22Rv1 (cell line): ENCODE measurements around the gene PIGB.

Source experiments
- ZFX ChIP-seq: fragments of 450-650 bp; IDR thresholded peaks from 2 replicates; pipeline ENCODE4 v1.6.1; 2017; ENCODE audit warnings: antibody characterized with exemption, borderline replicate concordance
- TF ChIP-seq, protein P1 (sequence below): fragments of 450-650 bp; IDR thresholded peaks from 2 replicates; pipeline ENCODE4 v1.5.1; 2017; ENCODE audit warnings: mild to moderate bottlenecking

DNA sequence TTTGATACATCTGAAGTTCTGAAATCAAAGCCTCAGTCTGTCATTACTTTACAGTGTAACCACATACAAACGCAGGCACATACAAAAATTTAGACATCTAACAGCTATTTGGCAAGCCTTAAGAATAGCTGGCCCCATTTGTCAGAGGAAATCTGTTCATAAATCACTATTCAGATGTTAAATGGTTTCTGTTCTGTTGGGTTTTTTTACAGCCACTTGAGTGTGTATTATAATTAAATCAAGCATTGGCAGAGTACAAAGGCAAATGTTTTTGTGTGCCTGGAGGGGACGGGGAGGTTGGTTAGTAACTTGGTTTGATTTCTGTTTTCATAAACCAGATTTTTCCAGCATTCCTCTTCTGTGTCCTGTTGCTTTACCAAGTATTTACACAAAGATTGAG lies 24.1 kb downstream of the PIGB start:
- TF ChIP-seq, protein P1, sequence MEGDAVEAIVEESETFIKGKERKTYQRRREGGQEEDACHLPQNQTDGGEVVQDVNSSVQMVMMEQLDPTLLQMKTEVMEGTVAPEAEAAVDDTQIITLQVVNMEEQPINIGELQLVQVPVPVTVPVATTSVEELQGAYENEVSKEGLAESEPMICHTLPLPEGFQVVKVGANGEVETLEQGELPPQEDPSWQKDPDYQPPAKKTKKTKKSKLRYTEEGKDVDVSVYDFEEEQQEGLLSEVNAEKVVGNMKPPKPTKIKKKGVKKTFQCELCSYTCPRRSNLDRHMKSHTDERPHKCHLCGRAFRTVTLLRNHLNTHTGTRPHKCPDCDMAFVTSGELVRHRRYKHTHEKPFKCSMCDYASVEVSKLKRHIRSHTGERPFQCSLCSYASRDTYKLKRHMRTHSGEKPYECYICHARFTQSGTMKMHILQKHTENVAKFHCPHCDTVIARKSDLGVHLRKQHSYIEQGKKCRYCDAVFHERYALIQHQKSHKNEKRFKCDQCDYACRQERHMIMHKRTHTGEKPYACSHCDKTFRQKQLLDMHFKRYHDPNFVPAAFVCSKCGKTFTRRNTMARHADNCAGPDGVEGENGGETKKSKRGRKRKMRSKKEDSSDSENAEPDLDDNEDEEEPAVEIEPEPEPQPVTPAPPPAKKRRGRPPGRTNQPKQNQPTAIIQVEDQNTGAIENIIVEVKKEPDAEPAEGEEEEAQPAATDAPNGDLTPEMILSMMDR, result no peak
- no peak for TF ChIP-seq ZFX
